Stimulated activated CD4-positive, alpha-beta T cell treated with anti-CD3 and anti-CD28 coated beads, Interleukin-2, amount 100 ng/mL, for 4 hours (primary cell): ENCODE results near the gene CATSPERZ.
"Not testable (repeated sequence)": the region's sequence is repeated elsewhere in the genome, so short reads cannot be mapped to it uniquely, and the experiment has no call there.

Experiments used
- DNase-seq: peaks from one replicate; pipeline ENCODE4 v3.0.0-alpha.2; 2020; ENCODE audit warnings: low read depth

Gene CATSPERZ

GRCh38 chr11:64304316-64305072 is 4.3 kb downstream of the CATSPERZ start:
- DNase-seq, result peak; percentile 87

GRCh38 chr11:64305075-64305690 is 5.0 kb downstream of the CATSPERZ start, which contains the start of gene ESRRA:
Gene ESRRA (plus strand): TSS chr11:64305524. CDS start chr11:64307180, 1,656 bp downstream.
- peak; percentile 100 for DNase-seq

DNA sequence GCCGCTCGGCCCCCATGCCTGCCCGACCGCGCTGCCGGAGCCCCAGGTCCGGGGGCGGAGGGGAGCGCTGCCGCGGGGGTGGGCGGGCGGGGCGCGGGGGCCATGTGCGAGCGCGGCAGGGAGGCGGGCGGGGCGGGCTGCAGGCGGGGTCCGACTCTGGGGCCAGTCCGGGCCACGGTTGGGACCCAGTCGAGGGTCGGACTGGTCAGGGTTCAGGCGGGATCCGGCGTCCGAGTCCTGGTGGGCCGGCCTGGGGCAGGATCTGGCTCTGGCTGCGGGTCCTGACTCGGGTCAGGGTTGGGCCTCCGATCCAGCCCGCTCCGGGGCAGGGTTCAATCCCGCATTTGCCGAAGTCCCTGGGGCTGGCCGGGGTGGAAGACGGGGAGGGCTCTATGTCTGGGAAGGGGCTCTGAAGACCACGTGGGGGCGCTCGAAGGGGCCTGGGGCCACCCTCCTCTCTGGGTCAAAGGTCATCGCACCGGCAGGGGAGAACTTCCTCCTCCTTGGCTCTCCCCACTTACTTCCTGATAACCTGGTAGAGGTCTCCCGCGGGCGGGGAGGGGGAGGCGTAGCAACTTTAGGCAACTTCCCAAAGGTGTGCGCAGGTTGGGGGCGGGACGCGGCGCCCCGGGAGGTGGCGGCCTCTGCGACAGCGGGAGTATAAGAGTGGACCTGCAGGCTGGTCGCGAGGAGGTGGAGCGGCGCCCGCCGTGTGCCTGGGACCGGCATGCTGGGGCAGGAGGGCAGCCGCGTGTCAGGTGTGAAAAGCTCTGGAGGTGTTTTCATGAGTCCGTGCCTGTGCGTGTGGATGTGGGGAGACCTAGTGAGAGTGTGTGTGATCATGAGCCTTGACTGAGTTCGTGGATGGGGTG is 5.8 kb downstream of the CATSPERZ start:
- peak; percentile 72 for DNase-seq

- DNase-seq, result no peak
These were observed 6.4 kb downstream of the CATSPERZ start for GRCh38 chr11:64306563-64306875.

DNA sequence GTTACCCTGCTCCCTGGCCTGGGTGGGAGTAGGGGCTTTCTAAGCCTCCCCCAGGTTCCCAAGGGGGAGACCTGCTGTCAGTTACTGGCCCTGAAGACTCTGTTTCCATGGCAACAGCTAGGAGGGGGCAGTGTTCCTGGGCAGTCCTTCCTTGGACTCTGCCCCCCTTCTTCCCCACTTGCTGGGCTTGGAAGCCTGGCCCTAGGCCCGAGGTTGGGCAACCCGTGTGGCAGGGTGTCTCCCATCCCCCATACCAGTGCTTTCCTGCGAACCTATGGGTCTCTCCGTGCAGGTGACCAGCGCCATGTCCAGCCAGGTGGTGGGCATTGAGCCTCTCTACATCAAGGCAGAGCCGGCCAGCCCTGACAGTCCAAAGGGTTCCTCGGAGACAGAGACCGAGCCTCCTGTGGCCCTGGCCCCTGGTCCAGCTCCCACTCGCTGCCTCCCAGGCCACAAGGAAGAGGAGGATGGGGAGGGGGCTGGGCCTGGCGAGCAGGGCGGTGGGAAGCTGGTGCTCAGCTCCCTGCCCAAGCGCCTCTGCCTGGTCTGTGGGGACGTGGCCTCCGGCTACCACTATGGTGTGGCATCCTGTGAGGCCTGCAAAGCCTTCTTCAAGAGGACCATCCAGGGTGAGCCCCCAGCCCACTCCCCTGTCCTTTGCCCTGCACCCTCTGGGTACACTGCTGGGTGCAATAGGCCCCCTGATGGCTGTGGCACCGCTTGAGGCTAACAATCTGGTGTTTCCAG is 6.9 kb downstream of the CATSPERZ start:
- DNase-seq, result no peak

- DNase-seq, result not testable (repeated sequence)
These were observed 7.6 kb downstream of the CATSPERZ start for GRCh38 chr11:64307795-64308194.

DNA sequence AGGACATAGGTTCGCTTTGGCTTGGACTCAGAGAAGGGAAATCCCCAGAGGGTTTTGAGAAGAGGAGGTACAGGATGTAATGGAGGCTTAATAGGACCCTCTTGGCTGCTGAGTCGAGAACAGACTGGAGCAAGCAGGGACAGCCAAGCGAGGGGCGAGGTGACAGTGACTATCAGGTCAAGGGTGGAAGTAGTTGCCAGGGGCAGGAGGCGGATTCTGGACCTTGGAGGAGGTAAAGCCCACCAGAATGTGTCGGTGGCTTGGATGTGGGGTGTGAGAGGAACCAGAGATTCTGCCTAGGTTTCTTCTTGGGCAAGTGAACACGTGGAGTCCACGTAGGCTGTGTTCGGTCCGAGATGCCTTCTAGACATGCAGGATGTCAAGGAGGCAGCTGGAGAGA is 12.8 kb downstream of the CATSPERZ start:
- no peak for DNase-seq

GRCh38 chr11:64313491-64314145 is 13.5 kb downstream of the CATSPERZ start:
- DNase-seq, result no peak

GRCh38 chr11:64314146-64314804 is 14.1 kb downstream of the CATSPERZ start:
- DNase-seq, result no peak

DNA sequence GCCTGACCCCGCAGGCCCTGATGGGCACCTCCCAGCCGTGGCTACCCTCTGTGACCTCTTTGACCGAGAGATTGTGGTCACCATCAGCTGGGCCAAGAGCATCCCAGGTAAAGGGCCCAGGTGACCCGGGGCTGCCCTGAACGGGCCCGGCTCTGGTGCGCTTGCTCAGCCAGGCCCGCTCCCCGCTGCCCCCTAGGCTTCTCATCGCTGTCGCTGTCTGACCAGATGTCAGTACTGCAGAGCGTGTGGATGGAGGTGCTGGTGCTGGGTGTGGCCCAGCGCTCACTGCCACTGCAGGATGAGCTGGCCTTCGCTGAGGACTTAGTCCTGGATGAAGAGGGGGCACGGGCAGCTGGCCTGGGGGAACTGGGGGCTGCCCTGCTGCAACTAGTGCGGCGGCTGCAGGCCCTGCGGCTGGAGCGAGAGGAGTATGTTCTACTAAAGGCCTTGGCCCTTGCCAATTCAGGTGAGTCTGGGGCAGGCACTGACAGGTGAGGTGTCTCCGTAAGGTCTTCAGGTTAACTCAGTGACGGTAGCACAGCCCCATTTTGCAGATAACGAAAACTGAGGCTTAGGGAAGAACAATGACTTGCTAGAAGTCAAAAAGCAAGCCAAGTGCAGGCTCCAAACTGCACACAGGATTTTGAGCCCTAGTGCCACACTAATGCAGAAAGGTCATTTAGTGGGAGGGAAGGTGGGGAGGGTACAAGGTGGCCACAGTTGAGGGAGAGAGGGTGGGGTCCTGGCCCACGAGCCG is 14.8 kb downstream of the CATSPERZ start:
- no peak for DNase-seq

DNA sequence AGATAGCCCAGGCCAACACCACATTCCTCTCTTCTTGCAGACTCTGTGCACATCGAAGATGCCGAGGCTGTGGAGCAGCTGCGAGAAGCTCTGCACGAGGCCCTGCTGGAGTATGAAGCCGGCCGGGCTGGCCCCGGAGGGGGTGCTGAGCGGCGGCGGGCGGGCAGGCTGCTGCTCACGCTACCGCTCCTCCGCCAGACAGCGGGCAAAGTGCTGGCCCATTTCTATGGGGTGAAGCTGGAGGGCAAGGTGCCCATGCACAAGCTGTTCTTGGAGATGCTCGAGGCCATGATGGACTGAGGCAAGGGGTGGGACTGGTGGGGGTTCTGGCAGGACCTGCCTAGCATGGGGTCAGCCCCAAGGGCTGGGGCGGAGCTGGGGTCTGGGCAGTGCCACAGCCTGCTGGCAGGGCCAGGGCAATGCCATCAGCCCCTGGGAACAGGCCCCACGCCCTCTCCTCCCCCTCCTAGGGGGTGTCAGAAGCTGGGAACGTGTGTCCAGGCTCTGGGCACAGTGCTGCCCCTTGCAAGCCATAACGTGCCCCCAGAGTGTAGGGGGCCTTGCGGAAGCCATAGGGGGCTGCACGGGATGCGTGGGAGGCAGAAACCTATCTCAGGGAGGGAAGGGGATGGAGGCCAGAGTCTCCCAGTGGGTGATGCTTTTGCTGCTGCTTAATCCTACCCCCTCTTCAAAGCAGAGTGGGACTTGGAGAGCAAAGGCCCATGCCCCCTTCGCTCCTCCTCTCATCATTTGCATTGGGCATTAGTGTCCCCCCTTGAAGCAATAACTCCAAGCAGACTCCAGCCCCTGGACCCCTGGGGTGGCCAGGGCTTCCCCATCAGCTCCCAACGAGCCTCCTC is 15.7 kb downstream of the CATSPERZ start:
- DNase-seq, result not testable (repeated sequence)

GRCh38 chr11:64316672-64317324 is 16.6 kb downstream of the CATSPERZ start:
- no peak for DNase-seq

DNA sequence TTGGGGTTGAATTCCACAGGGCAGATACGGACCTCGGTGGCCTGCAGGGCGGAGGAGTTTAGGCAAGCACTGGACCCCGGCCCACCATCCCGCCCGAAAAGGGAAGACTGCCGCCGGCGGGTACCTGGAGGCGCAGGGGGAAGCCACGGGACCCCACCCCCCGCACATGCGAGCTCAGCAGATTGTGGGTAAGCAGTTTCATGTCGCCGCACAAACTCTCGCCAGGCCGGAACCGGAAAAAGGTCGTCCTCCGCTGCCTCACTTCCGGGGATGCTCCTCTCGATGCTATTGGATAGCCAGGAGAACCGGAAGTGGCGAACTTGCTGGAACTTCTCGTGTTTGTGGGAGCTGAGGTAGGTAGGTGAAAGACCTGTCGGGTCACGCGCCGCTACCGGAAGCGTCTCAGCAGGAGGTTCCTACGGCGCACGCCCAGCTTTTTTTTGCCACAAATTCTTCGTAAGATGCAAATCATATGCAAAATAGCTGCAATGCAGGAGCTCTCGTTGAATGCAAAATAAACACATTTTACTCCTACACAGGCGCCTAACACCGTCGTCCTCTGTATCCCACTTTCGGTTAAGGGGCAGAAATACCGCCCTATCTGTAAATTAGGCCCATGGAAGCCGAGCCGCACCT is 17.3 kb downstream of the CATSPERZ start, which contains the start of gene TRMT112:
Gene TRMT112, minus strand, starts transcription at position 235 of the 636 bp plus-strand sequence. Its CDS starts 33 bp downstream, at position 202.
- DNase-seq, result peak; percentile 95

DNA sequence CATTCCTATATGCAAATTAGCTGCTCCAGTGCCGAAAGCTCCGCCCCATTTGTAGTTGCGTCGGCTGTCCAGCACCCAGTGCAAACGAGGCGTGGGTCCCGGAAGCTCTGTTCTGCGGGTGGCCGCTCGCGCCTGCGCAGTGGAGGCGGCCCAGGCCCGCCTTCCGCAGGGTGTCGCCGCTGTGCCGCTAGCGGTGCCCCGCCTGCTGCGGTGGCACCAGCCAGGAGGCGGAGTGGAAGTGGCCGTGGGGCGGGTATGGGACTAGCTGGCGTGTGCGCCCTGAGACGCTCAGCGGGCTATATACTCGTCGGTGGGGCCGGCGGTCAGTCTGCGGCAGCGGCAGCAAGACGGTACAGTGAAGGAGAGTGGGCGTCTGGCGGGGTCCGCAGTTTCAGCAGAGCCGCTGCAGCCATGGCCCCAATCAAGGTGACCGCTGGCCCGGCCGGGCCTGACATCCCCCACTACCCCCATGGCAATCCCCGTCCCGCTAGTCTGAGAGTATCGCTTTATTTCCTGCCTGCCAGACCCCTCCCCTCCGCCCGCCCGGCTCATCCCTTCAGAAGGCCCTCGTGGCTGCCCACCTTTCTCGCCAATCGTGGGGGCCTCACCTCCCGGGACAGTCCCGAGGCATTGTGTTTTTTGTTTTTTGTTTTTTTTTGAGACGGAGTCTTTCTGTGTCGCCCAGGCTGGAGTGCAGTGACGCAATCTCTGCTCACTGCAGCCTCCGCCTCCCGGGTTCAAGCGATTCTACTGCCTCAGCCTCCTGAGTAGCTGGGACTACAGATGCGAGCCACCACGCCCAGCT is 18.0 kb downstream of the CATSPERZ start, which contains the start of gene PRDX5:
Gene PRDX5, plus strand, starts transcription at position 161 of the 805 bp plus-strand sequence. Its CDS starts 95 bp downstream, at position 256.
- DNase-seq, result peak; percentile 90

- DNase-seq, result no peak
These were observed 18.9 kb downstream of the CATSPERZ start for GRCh38 chr11:64318766-64319761.

GRCh38 chr11:64320556-64320955 is 20.4 kb downstream of the CATSPERZ start:
- DNase-seq, result no peak
